ENCODE results near the gene RNF152.
"Not testable (repeated sequence)": the region's sequence is repeated elsewhere in the genome, so short reads cannot be mapped to it uniquely, and the experiment has no call there.

RNF152 gene

DNA sequence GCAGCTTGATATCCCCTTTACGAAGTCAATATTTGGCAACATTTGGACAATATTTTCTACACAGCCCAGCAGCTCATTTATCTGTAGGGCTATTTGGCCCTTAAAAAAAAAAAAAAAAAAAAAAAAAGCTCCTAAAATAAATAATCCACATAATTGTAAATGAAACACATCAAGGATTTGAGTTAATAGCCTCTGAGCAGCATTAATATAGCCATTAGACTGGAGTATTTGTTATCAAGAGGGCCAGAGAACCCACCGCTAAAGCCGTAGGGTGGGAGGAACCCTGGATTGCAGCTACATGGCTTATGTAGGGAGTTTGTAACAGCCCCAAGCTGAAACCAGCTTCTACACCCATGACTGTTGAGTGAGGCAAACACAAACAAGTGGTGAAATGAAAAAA, 84.5 kb downstream of the RNF152 start:
- DNase-seq = no peak

DNA sequence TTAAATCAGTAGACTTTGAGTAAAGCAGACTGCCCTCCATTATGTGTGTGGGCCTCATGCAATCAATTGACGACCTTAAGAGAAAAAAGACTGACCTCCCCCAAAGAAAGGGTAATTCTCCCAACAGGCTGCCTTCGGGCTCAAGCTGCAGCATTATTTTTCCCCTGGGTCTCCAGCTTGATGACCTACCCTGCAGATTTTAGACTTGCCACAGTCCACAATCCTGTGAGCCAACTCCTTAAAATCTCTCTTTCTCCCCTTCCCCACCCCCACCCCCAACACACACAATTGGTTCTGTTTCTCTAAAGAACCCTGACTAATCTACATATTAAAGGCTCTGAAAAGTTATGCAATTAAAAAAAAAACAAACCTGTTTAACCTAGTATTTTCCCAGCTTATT, 89.4 kb downstream of the RNF152 start:
- DNase-seq = no peak

DNA sequence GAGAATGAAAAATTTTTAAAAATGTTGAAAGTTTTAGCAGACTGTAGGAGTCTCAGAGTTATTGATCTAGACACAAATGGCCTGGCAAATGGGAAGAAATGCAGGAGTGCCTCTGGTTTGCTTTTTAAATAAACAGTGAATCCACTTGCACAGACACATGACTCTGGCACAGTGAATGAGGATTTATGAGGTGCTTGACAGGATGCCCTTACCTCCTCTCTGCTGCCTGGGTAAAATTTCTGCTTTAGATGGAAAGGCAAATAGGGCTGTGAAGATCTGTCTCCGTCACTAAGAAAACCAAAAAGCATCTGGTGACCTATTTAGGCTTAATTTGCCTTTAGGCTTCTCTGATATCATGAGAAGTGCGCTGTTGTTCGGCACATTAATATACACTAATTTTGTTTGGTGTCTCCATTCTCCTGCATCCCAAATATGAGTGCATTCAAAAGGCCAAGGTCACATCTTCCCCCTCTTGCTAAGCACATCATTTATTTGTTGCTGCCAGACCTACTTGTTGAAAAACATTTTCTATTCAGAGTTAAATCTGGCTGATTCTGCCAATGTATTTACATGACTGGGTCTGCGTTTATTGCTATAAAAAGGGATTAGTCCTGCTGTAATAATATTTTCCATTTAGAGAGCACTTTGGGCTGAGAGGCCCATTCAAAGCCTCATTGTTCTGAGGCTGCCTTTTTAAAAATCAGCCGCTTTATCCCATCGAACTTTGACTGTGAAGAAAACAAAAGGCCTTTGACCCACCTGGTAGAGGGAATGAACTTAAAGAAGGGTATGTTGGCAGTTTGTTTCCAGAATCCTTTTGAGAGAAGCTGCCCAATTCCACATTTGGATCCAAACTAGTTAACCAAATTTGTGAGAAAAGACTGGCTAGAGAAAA, 94.9 kb downstream of the RNF152 start:
- DNase-seq = no peak

DNA sequence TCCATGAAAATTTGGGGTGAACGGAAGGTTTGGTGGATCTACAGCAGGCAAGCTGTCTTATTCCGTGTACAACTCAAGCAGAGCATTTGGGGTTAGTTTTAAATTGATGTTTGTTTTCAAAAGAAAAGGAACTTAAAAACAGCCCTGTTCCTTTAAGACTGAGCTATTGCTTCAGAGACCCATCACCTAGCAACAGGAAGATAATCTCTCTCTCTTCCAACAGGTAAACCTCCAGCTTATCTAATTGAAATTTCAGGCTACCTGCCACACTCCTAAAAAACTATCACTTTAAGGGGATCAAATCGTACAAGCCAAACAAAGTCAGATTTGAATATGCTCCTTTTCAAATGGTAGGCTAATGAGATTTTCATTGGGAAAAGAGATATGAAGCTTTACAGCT, 101.8 kb downstream of the RNF152 start:
- no peak for DNase-seq

DNA sequence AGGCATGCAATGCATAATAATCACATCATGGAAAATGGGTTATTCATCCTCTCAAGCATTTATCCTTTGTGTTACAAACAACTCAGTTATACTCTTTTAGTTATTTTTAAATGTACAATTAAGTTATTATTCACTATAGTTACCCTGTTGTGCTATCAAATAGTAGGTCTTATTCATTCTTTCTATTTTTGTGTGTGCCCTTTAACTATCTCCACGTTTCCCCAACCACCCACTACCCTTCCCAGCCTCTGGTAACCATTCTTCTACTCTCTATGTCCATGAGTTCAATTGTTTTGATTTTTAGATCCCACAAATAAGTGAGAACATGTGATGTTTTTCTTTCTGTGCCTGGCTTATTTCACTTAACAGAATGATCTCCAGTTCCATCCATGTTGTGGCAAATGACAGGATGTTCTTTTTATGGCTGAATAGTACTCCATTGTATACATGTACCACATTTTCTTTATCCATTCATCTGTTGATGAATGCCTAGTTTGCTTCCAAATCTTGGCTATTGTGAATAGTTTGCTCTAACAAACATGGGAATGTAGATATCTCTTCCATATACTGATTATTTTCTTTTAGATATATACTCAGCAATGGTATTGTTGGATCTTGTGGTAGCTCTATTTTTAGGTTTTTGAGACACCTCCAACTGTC, 105.7 kb downstream of the RNF152 start:
- not testable (repeated sequence) for DNase-seq

DNA sequence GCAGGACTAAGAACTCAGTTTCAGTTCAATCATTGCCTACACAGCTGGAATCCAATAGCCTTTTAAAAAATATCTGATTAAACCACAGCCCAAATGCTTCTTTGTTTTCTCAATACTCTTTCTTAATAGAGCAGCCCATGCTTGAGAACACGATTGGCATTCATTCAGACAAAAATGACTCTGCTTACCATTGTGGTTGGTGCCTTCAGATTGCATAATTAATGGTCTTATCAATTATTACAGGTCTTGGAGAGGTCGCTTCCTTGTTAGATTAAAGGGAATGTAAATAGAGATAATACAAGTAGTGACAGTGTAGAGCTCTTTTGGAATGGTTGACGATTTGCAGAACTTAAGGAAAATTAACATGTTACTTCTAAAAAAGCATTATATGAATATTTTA, 107.2 kb downstream of the RNF152 start:
- no peak for DNase-seq

DNA sequence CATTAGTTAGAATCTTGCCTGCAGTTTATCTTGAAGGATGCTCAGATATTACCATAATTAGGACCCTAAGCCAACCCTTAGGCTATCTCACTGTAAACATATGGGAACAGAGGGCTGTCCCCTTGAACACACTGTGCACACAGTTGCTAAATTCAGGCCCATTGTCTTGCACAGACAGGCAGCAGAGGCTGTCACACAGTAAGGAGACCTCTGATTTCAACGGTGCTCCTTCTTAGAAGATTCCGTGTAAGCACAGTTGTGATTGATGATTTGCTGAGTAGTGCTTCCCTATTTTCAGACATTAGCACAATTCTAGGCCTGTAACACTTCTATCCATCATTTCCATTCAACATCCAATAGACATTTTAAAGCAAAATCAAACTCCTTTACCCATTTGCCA, 108.0 kb downstream of the RNF152 start:
- DNase-seq = no peak

DNA sequence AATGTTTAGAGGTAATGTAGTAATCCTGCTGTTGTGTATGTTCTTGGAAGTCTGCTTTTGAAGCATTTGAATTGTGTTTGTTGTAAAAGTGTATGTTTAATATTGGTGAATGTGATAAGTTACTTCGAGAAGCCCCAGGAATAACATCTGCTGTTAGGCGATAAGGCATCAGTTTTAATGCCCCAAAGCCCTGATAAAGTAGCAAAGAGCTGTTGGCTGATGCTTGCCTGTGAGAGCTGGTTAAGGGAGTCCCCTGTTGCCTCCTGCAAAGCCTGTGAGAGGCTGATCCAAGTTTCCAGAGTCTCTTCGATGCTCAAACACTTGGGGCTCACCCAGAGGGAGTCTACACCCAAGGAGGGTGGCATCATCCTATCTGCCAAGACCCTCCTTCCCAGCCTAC, 110.3 kb downstream of the RNF152 start:
- no peak for DNase-seq

DNA sequence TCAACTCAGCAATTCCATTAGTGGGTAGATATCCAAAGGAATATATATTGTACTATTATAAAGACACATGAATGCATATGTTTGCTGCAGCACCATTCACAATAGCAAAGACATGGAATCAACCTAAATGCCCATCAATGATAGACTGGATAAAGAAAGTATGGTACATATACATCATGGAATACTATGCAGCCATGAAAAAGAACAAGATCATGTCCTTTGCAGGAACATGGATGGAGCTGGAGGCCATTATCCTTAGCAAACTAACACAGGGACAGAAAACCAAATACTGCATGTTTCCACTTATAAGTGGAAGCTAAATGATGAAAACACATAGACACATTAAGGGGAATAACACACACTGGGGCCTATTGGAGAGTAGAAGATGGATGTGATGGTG, 116.6 kb downstream of the RNF152 start:
- not testable (repeated sequence) for DNase-seq

DNA sequence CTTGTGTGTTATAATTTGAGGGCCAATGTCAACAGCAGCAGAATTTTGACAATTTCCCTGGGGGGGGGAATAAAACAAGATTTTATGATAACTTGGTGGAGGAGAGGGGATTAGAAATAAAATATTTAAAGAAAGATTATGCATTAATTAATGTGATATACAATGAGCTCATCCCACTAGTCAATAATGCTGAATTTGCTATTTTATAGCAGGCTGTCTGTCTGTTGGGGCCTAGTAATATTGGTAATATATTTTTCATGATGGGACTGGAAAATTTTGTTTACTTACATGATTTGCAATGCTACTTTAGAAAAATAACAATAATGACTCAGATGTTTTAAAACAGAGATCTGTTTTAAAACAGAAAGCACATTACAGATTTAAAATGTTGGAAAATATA, 118.0 kb downstream of the RNF152 start:
- no peak for DNase-seq

DNA sequence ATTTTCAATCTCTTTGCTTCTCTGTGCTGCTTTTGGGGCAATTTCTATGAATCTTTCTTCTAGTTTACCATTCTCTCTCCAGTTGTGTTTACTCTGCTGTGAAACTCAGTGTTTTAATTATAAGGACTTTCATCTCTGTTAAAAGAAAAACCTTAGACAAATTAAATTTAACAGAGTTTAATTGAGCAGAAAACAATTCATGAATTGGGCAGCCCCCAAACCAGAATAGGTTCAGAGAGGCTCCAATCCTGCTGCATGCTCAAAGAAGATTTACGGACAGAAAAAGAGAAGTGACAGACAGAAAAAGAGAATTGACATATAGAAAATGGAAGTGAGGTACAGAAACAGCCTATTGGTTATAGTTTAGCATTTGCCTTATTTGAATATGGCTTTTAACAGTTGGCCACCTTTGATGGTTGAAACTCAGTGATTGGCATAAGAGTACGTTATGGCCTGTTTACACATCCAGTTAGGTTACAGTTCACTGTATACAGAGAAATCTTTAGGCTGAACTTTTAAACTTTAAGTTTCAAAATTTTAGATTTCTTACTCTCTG, 120.4 kb downstream of the RNF152 start:
- DNase-seq = no peak

DNA sequence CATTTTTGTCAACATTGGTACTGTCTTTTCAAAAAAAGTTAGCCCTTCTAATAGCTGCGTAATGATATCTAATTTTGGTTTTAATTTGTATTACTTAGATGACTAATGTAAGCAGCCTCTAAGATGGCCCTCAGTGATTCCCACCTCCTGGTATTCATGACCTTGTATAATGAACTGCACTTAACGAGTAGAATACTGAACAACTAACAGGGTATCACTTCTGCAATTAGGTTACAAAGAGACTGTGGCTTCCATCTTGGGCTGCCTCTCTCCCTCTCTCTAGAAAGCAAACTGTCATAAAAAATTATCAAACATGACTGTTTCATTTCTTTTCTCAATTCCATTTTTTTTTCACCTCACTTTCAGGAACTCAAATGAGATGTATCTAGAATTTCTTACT, 120.9 kb downstream of the RNF152 start:
- no peak for DNase-seq

DNA sequence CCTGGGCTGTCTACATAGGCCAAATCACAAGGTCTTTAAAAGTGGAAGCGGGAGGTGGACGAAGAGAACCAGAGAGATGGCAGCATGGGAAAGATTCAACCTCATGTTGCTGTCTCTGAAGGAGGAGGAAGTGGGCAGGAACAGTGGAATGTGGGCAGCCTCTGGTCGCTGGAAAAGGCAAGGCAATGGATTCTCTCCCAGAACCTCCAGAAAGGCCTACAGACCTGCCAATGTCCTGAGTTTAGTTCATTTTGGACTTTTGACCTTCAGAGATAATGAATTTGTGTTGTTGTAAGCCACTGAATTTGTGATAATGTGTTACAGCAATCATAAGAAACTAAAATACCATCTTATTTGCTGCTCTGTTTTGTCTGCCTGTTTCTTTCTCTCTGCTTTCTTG, 122.5 kb downstream of the RNF152 start:
- DNase-seq = no peak

DNA sequence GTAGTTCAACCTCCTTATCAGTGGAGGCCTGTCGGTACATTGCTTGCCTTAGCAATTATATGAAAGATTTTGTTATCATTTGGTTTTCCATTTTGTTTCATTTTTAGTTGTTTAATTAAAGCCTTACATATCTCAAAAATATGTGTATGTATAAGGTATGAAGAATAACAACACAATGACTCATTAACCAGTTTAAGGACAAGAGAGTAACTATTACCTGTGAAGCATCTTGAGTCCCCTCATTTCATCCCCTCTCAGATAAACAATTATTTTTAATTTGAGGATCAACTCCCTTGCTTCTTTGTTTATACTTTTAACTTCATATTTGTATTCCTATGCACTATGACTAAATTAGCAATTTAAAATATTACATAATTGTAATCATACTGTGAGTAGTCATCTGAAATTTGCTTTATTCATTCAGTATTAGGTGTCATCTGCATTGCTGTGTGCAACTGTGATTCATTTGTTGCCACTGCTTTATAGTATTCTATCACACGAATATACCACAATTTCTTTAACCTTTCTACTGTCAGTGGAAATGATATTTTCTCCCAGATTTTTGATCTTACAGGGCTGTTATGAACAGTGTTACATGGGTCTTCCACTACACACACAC, 126.4 kb downstream of the RNF152 start:
- no peak for DNase-seq

DNA sequence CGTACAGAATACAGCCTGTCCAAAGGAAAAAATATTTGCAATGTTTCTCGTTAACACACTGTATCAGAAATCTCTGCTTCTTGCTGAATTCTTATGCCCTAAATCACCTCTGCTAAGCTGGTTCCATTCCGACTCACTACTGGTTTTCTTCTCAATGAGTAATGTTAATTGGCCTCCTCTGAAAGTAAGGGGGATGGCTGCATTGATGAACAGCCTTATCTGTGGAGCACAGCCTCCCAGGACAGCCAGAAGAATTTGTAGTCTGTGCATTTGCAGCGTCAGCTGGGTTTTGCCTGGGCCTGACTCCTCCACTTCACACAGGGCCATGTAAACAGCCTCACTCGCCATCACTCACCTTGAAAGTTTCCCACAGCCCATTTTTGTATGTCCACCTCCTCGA, 127.7 kb downstream of the RNF152 start:
- DNase-seq = no peak

DNA sequence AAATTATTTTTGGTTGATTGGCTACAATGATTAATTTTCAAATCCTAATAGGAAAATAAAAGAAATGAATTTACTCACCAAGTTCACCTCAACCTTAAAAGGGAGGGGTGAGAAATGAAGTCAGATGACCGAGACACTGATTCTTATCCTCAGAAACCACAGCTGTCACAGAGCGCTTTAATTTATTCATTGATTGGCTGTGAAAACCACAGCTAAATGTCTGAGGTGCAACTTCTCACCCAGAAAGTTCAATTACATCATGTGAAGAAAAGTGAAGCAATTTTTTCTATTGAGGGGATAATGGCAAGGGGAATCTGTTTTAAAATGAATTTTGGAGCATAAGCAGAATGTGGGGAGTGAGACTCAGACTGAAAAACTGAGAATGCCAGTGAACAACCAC, 128.4 kb downstream of the RNF152 start:
- no peak for DNase-seq

DNA sequence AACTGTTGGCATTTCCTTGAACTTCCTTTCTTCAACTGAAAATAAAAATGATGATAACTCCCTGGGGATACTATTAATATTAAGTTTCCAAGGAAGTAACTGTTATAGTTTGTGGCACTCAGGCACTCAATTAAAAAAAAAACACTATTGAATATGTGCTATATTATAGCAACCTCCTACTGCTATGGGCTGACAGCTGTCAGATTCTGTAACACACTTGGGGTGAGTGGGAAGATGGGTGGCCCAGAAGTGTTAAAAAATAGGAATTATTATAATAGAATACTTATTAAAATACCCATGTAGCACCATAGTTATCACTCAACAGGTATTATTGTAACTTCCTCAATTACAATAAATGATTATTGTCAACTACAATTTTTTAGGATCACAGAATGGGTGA, 130.9 kb downstream of the RNF152 start:
- DNase-seq = no peak

Measured in stimulated activated CD4-positive, alpha-beta T cell treated with anti-CD3 and anti-CD28 coated beads, Interleukin-4, amount 100 ng/mL, for 4 hours (primary cell).